GM19324 (cell line): Measurements from ENCODE around the gene LDAH.

Source experiments
- ATAC-seq: cut with Tn5 transposase; IDR thresholded peaks from one replicate; pipeline ENCODE4 v1.9.1; 2021; ENCODE audit warnings: mild to moderate bottlenecking, moderate library complexity; ENCODE audit not compliant: unreplicated experiment, low FRiP score

Gene LDAH

GRCh38 chr2:20657522-20658235 is 165.2 kb downstream of the LDAH start:
- no peak for ATAC-seq

- ATAC-seq: no peak
These were observed 166.3 kb downstream of the LDAH start for GRCh38 chr2:20656561-20656960.

- ATAC-seq: no peak
These were observed 168.4 kb downstream of the LDAH start for GRCh38 chr2:20654535-20654813.

- ATAC-seq: no peak
These were observed 169.0 kb downstream of the LDAH start for GRCh38 chr2:20653695-20654534.

DNA sequence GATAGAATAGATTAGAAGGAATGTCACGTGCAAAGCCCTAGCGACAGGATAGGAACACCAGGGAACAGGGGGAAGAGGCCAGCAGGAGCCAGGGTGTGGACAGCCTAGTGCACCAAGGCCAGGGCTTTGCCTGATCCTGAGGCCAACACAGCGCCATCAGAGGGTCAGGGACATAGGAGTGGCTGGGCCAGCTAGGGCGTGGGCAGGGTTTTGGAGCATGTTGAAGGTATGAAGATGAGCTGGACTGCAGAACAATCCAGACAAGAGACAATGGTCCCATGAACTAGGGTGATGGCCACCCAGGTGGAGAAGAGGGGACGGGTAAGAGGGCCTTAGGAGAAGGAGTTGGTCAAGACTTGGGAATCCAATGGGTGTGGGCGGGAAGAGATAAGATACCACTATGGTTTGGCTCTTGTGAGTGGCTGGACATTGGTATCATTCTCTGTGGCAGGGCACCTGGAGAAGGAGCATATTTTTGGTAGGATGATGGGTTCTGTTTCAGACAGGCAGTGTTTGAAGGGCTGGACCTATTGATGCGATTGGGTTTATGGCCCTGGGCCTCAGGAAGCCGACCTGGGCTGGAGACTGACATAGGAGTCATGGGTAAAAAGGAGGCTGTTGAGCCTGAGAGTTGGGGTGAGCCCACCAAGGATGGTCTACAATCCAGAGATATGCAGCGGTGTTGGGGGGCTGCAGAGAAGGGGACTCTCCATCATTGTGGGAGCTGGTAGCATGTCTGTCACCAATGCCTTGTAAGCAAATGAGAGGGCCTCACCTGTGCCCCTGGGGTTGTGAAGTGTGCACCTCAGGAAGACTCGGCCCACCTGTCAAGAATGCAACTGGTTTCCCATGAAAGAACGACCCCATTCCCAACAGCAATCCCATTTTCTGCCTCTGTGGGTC is 170.0 kb downstream of the LDAH start:
- ATAC-seq: no peak

GRCh38 chr2:20652141-20652540 is 170.8 kb downstream of the LDAH start:
- no peak for ATAC-seq

DNA sequence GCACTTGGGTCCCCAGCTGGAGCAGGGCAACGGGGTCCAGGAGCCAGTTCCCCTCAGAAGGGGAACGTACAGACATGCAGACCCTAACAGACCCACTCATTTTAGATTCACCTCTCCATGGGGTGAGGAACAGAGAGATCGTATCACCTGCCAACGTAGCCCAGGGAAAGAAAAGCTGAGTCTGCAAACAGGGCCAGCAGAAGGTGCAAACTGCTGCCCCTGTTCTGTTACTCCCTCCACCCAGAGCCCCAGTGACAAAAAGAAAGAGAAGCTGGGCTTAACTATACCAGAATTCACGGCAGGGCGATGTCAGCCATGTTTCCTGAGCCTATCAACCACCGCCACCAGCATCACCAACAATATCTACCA is 171.2 kb downstream of the LDAH start:
- ATAC-seq: no peak

DNA sequence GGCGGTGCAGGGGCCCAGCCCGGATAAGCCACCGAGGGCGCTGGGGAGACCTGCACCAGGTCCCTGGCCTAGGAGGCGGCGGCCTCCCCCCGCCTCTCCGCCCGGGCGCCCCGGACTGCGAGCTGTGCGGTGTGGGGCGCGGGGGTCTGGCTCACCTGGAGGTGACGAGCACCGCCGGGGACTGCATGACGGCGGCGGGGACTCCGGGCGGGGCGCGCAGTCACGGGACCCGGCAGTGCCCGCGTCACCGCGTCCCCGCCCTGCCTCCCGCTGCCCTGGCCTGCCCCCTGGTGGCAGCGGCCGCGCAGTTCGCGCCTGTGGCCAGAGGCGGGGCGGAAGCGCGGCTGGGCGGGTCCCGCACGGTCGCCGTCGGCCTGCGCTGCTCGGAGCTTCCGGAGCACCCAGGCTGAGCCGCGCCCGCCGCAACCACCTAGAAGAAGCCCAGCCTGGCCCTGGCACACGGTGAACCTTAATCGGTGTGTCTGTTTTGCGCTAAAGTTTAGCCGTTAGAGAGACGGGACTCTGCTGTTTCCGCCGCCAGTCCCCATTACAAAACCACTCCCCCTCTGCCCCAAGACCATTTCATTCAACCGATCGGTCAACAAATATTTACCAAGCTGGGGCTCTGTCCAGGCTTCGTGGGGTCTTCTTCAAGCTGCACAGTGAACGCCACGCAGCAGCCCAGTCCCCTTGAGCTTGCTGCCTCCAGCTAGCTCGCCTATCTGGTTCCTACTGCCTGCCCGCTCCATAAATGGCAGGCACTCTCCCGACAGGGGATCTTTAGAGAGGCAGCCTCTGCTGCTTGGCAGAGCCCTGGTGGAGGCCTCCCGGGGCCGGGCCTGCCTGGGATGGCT is 171.8 kb downstream of the LDAH start, which contains the start of gene HS1BP3:
Gene HS1BP3, minus strand, starts transcription at position 222 of the 854 bp plus-strand sequence. Its CDS starts 35 bp downstream, at position 187.
- peak; percentile 98 for ATAC-seq

GRCh38 chr2:20650393-20650876 is 172.5 kb downstream of the LDAH start:
- ATAC-seq: peak; percentile 20

DNA sequence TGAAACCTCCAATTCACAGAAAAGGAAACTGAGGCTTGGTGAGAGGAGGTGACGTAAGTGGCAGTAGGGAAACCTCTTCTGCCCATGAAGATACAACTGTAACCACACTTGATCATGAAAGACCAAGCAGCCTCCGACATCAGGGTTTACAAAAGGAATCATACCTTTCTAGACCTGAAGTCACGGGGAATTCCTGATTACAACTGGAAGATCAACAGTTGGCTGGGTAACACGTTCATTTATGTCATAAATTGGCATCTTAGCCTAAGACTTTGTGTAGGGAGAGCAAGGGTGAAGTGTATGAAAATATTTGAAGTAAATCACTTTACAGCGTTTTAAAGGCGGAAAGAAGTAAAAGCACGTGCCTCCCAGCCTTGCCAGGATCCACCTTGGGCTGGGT is 172.9 kb downstream of the LDAH start:
- ATAC-seq: no peak

DNA sequence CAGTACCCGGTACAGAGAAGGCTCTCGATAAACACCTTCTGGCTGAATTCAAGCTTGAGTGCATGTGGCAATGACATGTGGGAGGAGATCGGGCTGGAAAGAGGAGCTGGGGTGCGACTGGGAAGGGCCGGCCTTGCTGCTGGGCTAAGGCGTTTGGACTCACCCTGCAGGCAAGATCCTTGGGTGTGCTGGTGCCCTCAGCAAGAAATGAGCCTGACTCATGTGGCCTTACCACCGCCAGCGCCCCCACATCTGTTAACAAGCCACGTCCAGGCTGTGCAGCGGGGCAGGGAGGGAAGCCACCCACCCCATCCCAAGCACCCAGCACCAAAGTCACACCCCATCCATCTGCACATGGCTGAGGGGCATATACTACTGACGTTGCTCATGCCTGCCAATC is 173.3 kb downstream of the LDAH start:
- ATAC-seq: no peak

DNA sequence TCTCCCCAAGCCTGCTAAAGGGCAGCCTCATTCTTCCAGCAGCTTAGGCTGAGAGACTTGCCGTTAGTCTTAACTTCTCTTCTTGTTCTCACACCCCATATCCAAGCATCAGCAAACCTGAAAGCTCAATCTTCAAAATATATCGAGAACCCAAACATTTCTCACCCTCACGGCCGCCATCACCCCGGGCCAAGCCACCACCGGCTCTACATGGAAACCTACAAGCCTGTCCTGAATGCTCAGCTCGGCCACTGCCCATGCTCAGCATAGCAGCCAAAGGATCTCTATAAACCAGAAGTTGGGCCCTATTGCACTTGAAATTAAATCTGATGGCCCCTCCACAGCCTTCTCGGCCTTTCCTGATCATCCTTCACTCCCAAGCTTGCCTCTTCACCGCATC is 174.1 kb downstream of the LDAH start:
- no peak for ATAC-seq

- ATAC-seq: no peak
These were observed 174.7 kb downstream of the LDAH start for GRCh38 chr2:20648206-20648605.

GRCh38 chr2:20647738-20648137 is 175.2 kb downstream of the LDAH start:
- no peak for ATAC-seq

DNA sequence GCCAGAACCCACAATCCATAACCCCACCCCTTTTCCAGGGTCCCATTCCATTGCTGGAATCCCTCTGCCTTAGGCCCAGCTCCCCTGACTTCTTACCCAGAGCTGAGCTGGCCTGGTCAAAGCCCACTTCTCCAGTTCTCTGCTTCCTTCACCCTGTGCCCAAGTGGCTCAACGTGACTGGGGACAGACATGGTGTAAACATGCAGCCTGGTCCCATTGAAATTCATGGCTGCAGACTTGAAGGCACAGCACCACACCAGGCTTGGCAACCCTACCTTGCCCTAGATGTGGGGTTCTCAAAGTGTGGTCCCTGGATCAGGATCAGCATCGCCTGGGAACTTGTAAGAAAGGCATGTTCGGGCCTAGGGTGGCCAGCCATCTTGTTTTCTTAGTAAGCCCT is 175.7 kb downstream of the LDAH start:
- no peak for ATAC-seq

- no peak for ATAC-seq
These were observed 176.5 kb downstream of the LDAH start for GRCh38 chr2:20646446-20646845.

DNA sequence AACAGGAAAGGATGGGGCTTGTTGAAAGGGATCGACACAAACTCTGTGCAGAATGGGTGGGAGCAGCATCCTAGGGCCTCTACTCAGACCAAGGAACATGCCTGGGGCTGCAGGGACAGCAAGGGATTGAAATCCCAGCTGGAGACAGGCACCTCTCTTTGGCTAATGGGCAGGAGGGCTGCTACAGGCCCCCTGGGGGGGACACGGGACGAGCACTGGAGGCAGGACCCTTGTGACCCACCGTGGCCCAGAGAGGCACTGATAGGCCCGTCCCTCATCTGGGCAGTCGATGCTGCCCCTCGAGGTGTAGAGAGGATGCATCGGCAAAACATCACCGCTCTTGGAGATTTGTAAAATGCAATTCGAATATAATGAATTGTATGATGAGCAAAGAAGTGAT is 177.1 kb downstream of the LDAH start:
- no peak for ATAC-seq

GRCh38 chr2:20645301-20645701 is 177.6 kb downstream of the LDAH start:
- no peak for ATAC-seq

DNA sequence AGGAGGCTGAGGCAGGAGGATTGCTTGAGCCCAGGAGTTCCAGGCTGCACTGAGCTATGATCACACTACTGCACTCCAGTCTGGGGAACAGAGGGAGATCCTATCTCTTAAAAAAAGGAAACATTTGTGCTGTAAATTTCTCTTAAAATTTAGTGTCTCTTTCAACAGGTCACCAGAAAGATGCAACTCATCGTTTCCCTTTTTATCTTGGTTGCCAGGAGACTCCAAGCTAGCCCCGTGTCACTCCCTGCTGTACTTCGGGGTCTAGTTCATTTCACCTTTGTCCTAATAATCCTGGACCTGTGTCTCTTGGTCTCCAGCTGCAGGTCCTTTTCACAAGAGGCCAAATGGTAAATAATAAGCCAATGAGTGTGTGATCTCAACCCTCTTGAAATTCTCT is 179.1 kb downstream of the LDAH start:
- ATAC-seq: no peak

DNA sequence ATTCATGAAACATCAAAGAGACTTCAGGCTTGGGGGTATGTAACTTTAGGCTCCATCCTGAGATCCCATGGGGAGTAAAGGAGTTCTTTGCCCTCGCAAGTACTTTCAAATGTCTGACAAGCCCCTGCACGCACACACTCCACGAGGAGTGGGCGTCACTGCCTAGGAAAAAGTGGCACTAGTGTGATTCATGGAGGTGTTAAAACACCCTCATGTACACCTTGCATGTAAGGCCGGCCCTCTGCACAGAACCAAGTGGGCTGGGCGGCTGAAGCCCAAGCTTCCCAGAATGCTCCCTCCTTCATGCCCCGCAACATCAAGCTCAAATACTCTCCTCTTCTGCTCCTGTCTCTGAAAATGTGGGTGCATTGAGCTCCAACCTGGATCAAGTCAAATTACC is 179.8 kb downstream of the LDAH start:
- ATAC-seq: no peak
